ENCODE measurements around the gene FAM186B.

DNA sequence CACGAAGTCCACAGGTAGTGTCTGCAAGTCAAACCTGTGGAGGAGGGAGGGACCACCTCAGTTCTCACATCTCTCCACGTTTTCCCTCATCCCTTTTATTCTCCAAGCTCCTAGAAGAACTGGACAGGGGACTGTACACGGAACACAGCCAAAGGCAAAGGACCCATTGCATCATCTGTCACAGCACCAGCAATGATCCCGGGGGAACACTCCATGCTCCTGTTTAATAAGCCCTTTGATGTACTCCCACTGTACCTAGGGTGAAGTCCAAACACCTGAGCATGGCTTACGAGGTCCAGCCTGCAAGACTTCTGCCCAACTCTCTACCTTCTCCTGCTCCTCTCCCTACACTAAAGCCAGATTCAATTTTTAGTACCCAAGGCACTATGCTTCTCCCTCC is 44.5 kb upstream of the FAM186B start:
- TF ChIP-seq POLR2A (IDR thresholded peaks at IDR 0.05), result no peak
- TF ChIP-seq, protein P1, sequence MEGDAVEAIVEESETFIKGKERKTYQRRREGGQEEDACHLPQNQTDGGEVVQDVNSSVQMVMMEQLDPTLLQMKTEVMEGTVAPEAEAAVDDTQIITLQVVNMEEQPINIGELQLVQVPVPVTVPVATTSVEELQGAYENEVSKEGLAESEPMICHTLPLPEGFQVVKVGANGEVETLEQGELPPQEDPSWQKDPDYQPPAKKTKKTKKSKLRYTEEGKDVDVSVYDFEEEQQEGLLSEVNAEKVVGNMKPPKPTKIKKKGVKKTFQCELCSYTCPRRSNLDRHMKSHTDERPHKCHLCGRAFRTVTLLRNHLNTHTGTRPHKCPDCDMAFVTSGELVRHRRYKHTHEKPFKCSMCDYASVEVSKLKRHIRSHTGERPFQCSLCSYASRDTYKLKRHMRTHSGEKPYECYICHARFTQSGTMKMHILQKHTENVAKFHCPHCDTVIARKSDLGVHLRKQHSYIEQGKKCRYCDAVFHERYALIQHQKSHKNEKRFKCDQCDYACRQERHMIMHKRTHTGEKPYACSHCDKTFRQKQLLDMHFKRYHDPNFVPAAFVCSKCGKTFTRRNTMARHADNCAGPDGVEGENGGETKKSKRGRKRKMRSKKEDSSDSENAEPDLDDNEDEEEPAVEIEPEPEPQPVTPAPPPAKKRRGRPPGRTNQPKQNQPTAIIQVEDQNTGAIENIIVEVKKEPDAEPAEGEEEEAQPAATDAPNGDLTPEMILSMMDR (IDR thresholded peaks at IDR 0.05), result no peak
- no peak for TF ChIP-seq EP300 (IDR thresholded peaks at IDR 0.05)
